NCI-H1048 (cell line): Measurements from ENCODE around the gene APOBEC3F.

Source experiments
- DNase-seq: peaks from one replicate; lab custom pipeline; 2025; lab: John Stamatoyannopoulos, UW

The APOBEC3F gene

GRCh38 chr22:39094717-39095389 lies 54.2 kb downstream of the APOBEC3F start:
- no peak for DNase-seq

- no peak for DNase-seq
These were observed 55.3 kb downstream of the APOBEC3F start for GRCh38 chr22:39095971-39096370.

GRCh38 chr22:39097098-39098020 lies 56.7 kb downstream of the APOBEC3F start, which contains the start of gene APOBEC3H:
TSS of gene APOBEC3H (plus strand) at chr22:39097244. CDS start at chr22:39100279, 3,035 bp downstream.
- no peak for DNase-seq

GRCh38 chr22:39098026-39098425 lies 57.4 kb downstream of the APOBEC3F start:
- DNase-seq: no peak

GRCh38 chr22:39098576-39098975 lies 57.9 kb downstream of the APOBEC3F start:
- no peak for DNase-seq

- DNase-seq: no peak
These were observed 60.6 kb downstream of the APOBEC3F start for GRCh38 chr22:39101226-39101625.

- DNase-seq: no peak
These were observed 62.8 kb downstream of the APOBEC3F start for GRCh38 chr22:39103431-39103830.
